Activated naive CD4-positive, alpha-beta T cell (primary cell): ENCODE results near the gene GPC3.
"Not testable (repeated sequence)": the region's sequence is repeated elsewhere in the genome, so short reads cannot be mapped to it uniquely, and the experiment has no call there.

Experiments
- DNase-seq, 4 experiments: peaks; one replicate each; lab custom pipeline; 2025; lab: John Stamatoyannopoulos, UW

Gene GPC3

DNA sequence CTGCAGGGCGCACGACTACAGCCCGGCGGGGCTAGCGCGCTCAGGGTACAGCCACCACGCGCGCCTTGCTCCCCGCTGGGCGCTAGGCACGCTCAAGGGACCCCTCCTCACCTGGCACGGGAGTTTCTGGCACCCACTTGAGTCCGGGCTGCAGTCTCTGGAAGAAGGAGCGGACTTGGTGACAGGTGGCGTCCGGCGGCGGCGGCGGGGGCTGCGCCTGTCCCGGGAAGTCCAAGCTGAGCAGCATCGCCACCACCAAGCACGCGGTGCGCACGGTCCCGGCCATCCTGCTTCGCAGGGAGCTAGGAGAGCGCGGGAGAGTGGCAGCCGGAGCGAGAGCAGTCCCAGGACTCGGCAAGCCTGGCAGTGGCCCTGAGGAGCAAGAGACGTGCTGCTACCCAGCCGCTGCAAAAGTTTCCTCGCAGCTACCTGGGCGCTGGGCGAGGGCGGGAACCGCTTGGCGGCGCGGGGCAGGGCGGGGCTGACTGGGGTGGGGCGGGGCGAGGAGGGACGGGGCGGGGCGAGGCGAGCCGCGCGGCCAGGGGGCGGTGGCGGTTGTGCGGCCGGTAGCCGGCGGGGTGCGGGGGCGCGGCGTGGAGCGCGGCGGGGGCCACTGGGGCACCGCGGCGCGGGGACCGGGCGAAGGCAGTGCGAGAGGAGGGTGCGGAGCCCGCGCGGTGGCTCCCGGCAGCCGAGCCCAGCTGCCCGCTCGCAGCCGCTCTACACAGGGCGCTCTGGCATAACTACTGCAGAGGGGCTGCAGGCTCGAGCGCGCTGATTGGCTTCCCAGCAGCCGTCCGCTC is at the start of gene GPC3:
Gene GPC3, minus strand, starts transcription at position 431 of the 803 bp plus-strand sequence.
- DNase-seq, result peak in 3 of 4 experiments; percentile 0 to 47 (median 0)

DNA sequence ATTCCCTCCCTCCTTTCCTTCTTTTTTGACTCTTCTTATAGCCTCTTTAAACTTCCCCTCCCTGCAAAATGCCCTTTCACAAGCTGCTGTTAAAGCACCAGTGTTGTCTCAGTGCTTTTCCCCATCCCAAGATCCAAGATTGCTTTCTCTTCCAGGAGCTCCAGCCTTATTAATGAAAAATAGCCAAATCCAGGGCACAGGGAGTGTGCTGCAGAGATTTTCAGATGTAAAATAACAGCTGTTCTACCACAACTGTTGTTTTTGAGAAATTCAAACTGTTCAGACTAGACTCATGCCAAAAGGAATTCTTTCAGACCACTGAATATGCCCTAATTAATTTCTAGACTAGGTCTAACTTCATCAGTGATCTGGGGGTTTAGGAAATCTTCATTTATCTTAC is 47.0 kb upstream of the GPC3 start:
- no peak for DNase-seq

DNA sequence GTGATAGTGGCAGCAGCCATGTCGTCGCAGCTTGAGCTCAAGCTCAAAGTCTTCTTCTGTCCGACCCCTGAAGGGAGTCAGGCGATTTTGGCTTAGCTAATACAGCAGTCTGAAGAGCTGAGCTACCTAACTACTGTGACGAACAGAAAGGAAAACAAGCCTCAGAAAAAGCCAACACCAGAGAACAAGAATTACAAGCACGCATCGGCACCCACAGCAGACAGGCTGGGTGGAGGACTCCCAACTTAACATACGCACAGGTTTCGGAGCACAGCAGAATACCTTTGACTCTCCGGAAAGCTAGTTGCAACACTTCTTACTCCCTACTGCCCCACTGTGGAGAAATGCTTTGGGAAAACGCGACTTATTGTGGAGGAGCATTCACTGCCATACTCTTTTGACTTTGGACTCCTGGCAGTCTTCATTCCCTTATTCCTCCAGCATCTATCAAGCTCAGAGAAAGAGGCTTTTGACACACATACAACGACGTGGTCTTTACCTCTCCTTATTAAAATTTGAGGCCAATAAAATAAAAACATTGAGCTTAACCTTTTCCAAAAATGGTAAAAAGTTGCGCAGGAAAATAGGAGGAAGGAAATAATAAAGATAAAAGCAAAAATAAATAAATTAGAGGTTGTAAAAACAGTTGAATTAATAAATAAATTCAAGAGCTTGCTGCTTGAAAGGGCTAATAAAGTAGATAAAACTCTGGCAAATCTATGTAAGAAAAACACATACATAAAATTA is 41.3 kb upstream of the GPC3 start:
- DNase-seq, result peak in 1 of 4 experiments; percentile 1

DNA sequence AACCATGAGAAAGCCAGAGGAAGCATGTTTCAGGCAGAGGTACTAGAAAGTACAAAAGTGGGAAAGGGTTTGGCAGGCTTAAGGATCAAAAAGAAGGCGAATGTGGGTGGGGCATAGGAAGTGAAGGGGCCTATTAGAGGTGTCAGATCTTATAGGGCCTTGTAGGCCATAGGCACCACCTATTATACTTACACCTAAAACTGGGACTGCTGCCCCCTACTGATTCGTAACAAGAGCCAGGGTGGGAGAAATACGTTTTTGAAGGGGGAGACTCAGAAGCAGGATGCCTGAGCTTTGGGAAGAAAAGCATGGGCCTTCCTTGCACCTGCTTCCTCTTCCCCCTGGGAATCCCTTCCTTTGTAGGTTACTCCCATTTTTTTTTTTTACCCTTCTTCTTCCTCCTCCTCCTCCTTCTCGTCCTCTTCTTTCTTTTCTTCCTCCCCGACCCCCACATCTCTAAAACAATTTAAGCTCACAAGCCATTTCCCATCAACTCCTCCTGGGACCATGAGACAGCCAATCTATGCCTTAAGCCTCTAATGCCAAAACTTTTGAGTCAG is 40.7 kb upstream of the GPC3 start:
- DNase-seq, result no peak

DNA sequence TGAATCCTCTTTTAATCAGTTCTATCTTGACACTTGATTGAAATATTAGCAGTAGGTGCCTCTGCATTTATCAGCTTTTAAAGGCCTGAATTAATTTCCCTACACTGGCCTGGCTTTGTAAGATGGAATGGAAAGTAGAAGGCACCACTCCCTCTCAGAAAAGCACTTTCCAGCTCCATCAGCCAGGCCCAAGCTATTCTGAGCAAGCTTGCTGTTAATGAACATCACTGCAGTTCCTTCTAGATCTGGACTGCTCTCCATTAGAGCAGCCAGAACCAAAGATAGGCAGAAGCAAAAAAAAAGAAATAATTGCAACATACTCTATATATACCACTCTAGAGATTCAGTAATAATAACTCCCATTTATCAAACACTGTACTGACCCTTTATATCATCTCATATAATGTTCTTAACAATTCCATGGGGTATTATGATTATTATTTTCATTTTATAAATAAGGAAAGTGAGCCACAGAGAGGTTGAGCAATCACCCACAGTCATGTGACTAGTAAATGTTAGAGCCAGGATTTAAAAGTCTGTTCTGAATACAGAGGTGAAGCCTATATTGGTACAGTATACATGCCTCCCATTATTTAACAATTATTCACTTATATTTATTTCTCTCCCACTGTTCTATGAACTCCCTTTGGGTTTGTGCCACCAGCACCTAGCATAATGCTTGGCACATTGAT is 39.4 kb upstream of the GPC3 start:
- no peak for DNase-seq

DNA sequence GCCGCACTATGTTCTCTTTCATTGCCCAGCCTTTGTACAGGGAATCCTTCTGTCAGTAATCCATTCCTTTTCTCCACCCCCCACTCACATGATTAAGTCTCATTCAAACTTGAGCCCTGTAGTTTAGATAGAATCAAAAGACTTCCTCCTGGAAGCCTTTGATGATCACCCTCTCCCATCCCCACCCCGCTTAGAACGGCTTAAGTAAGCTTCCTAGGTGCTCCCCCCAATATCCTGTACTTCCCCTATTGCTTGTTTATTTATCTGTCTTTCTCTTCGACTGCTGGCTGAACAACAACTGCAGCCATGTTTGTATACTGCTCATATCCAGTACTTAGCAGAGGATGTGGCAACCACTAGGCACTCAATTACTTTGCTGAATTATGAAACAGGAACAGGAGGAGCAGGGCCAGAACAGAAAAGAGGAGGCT is 38.5 kb upstream of the GPC3 start:
- DNase-seq, result no peak

DNA sequence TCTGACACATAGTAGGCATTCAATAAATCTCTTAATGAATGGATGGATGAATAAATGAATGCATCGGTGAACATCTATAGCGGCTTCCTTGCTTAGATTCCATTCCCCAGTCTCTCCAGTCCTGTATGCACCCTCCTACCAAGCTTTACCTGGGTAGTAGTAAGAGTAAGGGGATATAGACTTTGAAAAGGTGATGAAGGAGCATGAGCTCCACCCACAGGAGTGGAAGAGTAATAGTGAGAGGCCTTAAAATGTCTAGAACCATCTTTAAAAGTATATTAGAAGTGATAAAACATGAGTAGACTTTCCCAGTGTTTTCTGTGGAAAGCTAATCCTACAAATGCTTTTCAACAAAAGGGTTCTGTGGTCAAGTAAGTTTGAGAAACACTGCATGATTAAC is 35.5 kb upstream of the GPC3 start:
- DNase-seq, result no peak

DNA sequence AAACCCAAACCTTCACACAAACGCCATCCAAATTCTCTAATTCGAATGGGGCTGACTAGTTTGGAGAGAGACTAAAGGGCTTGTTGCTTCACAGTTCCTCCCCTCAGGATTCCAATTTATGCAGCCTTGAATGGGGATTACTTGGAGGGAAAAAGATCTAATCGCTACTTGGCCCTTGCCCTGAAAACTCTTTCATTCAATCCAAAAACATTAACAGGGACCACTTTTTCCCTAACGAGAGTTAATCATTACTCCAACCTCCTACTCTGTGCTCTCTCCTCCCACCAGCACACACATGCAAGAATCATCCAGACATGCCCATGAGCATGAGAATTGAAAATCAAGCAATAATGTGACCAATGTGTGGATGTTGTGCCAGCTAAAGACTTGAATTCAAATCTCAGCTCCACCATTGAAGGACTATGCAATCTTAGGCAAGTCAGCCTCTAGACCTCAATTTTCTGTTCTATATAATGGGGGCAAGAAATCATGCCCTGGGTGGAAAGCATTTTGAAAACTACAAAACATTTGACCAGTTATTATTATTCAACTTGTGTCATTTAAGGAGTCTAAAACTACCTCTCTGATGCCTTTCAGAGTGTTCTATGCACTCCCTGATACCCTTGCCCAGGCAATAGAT is 34.3 kb upstream of the GPC3 start:
- DNase-seq, result no peak

DNA sequence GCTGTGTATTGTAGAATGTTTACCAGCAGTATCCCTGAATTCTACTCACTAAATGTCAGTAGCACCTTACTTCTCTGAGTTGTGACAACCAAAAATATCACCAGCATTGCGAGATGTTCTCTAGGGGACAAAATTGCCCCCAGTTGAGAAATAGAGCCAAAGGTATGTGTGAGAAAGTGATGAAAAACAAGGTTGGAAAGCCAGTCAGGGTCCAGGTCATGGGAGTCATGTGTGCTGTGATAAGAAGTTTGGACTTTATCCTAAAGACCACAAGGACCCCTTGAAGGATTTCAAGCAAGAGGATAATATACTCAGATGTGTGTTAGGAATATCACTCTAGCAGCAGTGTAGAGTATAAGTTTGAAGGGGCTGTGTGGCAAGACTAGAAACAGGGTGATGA is 30.9 kb upstream of the GPC3 start:
- not testable (repeated sequence) for DNase-seq

DNA sequence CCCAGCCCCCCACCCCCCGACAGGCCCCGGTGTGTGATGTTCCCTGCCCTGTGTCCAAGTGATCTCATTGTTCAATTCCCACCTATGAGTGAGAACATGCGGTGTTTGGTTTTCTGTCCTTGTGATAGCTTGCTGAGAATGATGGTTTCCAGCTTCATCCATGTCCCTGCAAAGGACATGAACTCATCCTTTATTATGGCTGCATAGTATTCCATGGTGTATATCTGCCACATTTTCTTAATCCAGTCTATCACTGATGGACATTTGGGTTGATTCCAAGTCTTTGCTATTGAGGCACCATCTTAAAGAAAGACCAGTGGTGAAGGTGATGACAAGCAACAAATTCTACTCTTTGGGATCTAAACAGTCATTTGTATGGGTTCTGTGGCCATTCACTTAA is 30.1 kb upstream of the GPC3 start:
- not testable (repeated sequence) for DNase-seq

DNA sequence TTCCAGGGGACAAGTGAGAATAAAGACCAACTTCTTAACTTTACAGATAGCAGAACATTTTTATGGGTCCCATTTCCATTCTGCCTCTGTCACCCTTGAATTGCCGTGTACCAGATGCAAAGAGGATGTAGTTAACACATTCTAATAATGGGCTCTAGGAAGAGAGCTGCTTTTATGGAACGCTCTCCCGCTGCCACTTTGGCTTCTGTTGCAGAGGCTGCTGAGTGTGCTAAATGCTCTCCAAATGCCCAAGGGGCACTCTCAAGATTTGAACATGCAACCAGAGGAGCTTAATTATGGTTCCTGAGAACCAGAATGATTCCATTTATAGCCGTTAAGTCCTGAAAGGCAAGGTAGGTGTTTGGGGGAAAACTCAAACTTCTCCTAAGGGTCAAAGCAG is 28.1 kb upstream of the GPC3 start:
- DNase-seq, result no peak

DNA sequence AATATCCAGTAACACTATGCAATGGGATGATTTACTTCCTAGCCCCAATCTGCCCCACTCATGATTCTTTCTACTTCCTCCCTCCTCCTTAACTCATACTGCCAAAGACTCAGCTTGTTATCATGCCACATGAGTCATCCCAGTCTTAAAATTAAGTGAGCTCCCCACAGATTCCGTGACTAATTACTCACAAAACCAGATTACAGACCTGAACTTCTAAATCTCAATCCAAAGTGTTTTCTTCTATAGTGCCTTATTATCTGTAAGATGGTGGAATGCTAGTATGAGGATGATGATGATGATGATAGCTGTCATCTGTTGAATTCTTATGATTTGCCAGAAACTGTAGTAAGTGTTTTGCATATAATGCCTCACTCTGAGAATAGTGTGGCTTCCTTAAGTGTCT is 27.7 kb upstream of the GPC3 start:
- no peak for DNase-seq

DNA sequence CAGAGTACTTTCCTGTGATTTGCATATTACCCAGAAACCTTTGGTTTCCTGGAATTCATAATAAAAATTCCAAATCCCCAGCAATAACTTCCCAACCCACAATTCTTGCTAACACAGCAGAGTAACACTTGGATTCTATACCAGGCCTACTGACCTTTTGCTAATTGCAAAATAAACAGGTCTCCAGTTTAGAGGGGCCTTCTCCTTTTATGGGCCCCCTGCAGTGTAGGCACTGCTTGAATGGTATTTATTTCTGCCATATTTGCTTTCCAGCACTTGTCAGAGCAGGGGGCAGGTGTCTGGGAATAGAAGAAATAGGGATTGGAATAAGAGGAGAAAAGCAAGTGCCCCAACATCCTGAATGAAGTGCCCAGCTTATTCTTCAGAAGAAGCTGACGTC is 25.3 kb upstream of the GPC3 start:
- no peak for DNase-seq

DNA sequence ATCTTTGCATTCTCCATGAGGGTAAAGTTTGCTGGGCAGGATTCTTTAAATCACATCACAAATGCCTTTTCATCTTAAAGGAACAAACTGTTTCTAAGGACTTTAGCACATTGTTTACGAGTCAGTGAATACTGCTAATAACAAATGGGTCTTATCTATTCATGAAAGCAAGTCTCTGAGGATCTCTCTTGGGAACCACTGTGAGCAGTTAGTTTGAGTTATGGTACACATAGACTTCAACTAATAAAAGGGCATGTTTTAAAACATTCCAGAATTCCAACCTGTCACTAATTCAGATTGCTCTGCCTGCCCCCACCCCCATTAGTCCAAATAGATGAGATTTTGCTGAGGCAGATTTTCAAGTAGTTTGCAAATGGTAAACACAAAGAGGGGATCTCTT is 22.3 kb upstream of the GPC3 start:
- DNase-seq, result no peak

DNA sequence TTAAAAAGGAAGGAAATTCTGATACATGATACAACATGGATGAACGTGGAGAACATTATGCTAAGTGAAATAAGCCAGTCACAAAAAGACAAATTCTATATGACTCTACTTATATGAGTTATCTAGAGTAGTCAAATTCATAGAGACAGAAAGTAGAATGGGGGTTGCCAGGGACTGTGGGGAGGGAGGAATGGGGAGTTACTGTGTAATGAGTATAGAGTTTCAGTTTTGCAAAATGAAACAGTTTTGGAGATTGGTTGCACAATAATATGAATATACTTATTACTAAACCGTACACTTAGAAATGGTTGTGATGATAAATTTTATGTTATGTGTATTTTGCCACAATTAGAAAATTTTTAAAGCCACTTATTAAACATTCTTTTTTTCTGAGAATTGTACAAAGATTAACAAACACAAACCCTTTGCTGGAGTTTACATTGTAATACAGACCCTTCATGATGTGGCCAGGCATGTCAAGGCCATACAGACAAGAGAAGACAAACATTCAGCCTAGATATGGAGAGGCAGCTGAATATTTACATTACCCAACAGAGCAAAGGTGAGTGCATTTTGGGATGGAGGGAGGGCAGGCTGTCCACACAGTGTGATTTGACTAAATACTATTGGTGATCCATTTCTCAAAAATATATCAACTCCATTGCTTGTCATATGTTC is 21.2 kb upstream of the GPC3 start:
- no peak for DNase-seq

DNA sequence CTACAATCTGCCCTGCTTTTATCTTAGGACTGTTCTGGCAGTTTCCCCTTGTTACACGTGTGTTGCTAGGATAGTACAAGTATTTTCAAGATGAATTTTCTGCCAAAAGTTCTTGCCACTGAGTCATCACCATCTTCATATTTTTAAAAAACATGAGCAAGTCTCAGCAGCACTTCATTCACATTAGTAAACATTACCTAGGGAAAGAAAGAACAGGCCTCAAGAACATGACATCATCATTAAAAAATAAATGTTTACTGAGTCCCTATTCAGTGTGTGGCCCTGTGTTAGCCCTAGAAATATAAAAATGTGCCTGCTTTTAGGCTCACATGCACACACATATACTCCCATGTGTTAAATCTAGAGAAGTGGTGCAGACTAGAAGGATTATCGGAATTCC is 18.7 kb upstream of the GPC3 start:
- DNase-seq, result no peak

DNA sequence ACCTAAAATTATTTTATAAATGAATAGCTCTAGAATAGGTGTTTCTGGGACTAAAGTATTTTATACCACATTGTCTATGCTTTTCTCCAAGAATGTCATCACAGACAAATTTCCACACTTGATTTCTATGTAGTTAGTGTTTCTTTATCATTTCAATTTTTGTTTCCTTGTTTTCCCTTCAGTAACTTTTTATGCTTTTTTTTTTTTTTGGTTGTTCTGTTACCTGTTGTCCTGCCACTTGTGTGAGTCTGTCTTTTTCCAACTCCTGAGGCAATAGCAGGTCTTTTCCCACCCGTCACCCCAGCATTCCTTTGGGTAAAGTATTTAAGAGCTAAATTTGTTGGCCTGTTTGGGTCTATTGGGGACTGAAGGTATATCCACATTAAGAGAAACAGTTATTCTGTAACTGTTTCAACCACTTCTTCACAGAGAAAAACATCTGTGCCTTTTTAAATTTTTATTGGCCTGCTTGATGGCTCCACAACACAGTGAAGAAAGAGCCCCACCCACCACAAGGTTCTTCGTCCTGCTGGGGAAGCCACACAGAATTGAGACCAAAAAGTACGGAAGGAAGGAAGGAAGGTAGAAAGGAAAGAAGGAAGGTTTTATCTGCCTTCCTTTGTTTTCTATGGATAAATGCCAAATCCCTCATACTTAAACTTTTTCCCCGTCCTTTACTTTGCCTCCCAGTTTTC is 17.7 kb upstream of the GPC3 start:
- DNase-seq, result no peak

DNA sequence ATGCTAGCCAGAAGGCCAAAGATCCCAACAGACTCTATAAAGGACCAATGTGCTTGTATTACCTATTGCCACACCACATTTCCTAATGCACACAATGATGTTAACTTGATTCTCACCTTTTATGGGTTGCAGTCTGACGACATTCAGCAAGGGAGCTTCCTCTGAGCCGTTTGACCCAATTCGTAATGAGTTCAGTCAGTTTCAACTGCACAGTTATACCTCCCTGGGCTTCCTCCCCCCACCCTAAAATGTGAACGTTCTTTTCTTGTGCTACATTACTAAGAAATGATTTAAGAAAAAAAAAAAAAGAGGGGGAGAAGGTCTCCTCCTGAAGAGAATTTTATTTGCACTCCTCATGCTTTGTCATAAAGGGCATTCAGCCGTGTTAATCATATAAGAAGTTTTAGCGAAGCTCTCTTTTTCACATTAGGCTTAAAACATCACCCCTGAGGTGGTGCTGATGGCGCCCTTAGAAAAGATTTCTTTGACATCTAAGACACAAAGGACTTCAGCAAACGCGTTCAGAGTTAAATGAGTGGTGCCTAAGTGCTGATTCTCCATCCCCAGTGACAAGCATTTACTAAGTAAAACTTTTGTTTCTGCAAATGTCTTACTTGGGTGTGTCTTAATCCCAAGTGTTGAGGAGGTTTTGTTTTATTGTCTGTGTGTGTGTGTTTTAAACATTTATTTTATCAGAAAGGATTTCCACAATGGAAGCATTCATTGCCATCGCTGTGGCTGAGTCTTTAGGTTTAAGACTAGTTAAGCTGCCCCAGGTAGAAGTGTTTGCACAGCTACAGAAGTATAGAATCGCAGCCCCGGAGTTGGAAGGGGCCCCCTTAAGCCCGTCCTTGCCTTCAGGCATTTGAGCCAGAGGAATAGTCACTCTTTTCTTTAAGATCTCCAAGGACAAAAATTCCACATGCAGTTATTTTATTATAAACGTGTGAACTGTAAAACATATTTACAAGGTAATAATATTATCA is 15.2 kb upstream of the GPC3 start:
- no peak for DNase-seq

DNA sequence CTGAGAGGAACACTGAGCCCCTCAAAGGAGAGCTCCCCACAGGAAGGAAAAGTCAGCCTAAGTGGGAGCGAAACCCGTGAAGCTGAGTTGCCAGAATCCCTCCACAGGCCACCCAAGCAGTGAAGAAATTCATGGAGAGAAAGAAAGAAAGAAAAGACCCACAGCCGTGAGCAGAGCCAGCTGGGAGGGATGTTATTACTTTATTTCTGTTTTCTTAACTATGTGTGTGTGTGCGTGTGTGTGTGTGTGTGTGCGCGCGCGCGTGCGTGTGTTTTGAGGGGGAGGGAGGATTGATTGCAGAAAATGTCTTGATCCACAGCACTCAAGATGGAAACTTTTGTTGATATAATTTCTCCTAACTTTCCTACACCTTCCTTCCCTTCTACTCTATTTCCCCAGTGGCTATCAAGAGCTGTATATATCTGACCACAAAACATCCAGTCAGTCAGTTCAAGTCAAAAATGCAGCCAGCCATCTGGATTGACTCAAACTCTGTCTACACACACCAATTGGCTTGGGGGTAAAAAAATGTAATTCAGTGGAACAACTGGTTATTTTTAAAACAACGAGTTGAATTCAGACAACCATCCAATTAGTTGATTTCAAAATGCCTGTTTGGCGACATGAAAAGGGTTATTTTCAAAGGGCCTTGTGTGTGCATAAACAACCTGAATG is 13.8 kb upstream of the GPC3 start:
- DNase-seq, result no peak
